Measurements from ENCODE around the gene ADAMTS12. TPM values are rescaled to one million over a fixed set of nuclear protein-coding genes. Genes with fewer than 3 reads are reported as not detected.

ADAMTS12 gene
- polyA plus RNA-seq, 6 donors from 2014 or later, result not detected

- no peak for ATAC-seq (ENCODE audit: low read depth in 2 of 2)
- H3K4me1 Mint-ChIP-seq, result no peaks in the 10 kb centered on the region
- no peaks in the 10 kb centered on the region for H3K36me3 Mint-ChIP-seq
- no peaks in the 10 kb centered on the region for H3K27me3 Mint-ChIP-seq
- peaks cover 0 to 2% (median 0%) of the 10 kb centered on the region in 7 donors for H3K9me3 Mint-ChIP-seq
- no peak overlapping the region for H3K27ac Mint-ChIP-seq
- DNase-seq, result no peak
- no peak overlapping the region for H3K4me3 Mint-ChIP-seq
These were observed 146.6 kb downstream of the ADAMTS12 start for GRCh38 chr5:33745101-33745770.

GRCh38 chr5:33743099-33743498 is 148.7 kb downstream of the ADAMTS12 start:
- H3K9me3 Mint-ChIP-seq, result peaks cover 0 to 2% (median 0%) of the 10 kb centered on the region in 7 donors
- H3K4me3 Mint-ChIP-seq, result no peak overlapping the region
- ATAC-seq (ENCODE audit: low read depth in 2 of 2), result no peak
- no peaks in the 10 kb centered on the region for H3K4me1 Mint-ChIP-seq
- no peak for DNase-seq
- H3K36me3 Mint-ChIP-seq, result no peaks in the 10 kb centered on the region
- H3K27ac Mint-ChIP-seq, result no peak overlapping the region
- no peaks in the 10 kb centered on the region for H3K27me3 Mint-ChIP-seq

- Mint-ChIP-seq H3K27me3 (no peaks in the 10 kb centered on the region), H3K4me3 (no peak overlapping the region), H3K36me3 (no peaks in the 10 kb centered on the region), H3K27ac (no peak overlapping the region), H3K9me3 (peaks cover 0 to 2% (median 0%) of the 10 kb centered on the region in 7 donors), H3K4me1 (no peaks in the 10 kb centered on the region)
- ATAC-seq (ENCODE audit: low read depth in 2 of 2) (no peak), DNase-seq (no peak)
These were observed 149.6 kb downstream of the ADAMTS12 start for GRCh38 chr5:33742181-33742580.

- DNase-seq, result no peak
- Mint-ChIP-seq H3K27me3 (peaks cover 0 to 2% (median 0%) of the 10 kb centered on the region in 3 donors), H3K36me3 (no peaks in the 10 kb centered on the region), H3K4me3 (no peak overlapping the region), H3K4me1 (no peaks in the 10 kb centered on the region), H3K9me3 (peaks cover 0 to 2% (median 0%) of the 10 kb centered on the region in 7 donors), H3K27ac (no peak overlapping the region)
- ATAC-seq (ENCODE audit: low read depth in 2 of 2), result no peak
These were observed 152.8 kb downstream of the ADAMTS12 start for GRCh38 chr5:33738967-33739366.

- no peaks in the 10 kb centered on the region for H3K36me3 Mint-ChIP-seq
- DNase-seq (no peak), ATAC-seq (ENCODE audit: low read depth in 2 of 2) (no peak)
- no peak overlapping the region for H3K4me3 Mint-ChIP-seq
- peaks cover 0 to 2% (median 0%) of the 10 kb centered on the region in 7 donors for H3K9me3 Mint-ChIP-seq
- peaks cover 0 to 3% (median 0%) of the 10 kb centered on the region in 3 donors for H3K27me3 Mint-ChIP-seq
- H3K27ac Mint-ChIP-seq, result peak overlapping the region in 1 of 6 donors; percentile 30
- no peaks in the 10 kb centered on the region for H3K4me1 Mint-ChIP-seq
These were observed 153.7 kb downstream of the ADAMTS12 start for GRCh38 chr5:33738097-33738496.

GRCh38 chr5:33737697-33738096 is 154.1 kb downstream of the ADAMTS12 start:
- Mint-ChIP-seq H3K27me3 (peaks cover 0 to 3% (median 0%) of the 10 kb centered on the region in 3 donors), H3K4me3 (no peak overlapping the region), H3K27ac (no peak overlapping the region), H3K9me3 (peaks cover 0 to under 1% (median 0%) of the 10 kb centered on the region in 7 donors), H3K36me3 (no peaks in the 10 kb centered on the region), H3K4me1 (no peaks in the 10 kb centered on the region)
- DNase-seq (no peak), ATAC-seq (ENCODE audit: low read depth in 2 of 2) (no peak)

- Mint-ChIP-seq H3K4me1 (no peaks in the 10 kb centered on the region), H3K36me3 (no peaks in the 10 kb centered on the region), H3K9me3 (no peaks in the 10 kb centered on the region), H3K4me3 (no peak overlapping the region), H3K27ac (no peak overlapping the region), H3K27me3 (peaks cover 0 to 3% (median 0%) of the 10 kb centered on the region in 3 donors)
- no peak for DNase-seq
- no peak for ATAC-seq (ENCODE audit: low read depth in 2 of 2)
These were observed 154.5 kb downstream of the ADAMTS12 start for GRCh38 chr5:33737284-33737683.

- H3K36me3 Mint-ChIP-seq, result no peaks in the 10 kb centered on the region
- H3K4me1 Mint-ChIP-seq, result no peaks in the 10 kb centered on the region
- no peaks in the 10 kb centered on the region for H3K9me3 Mint-ChIP-seq
- ATAC-seq (ENCODE audit: low read depth in 2 of 2) (no peak), DNase-seq (no peak)
- H3K4me3 Mint-ChIP-seq, result no peak overlapping the region
- H3K27me3 Mint-ChIP-seq, result peaks cover 0 to 3% (median under 1%) of the 10 kb centered on the region in 3 donors
- H3K27ac Mint-ChIP-seq, result no peak overlapping the region
These were observed 155.3 kb downstream of the ADAMTS12 start for GRCh38 chr5:33736510-33736909.

GRCh38 chr5:33735072-33735471 is 156.7 kb downstream of the ADAMTS12 start:
- H3K9me3 Mint-ChIP-seq, result peaks cover 0 to under 1% (median 0%) of the 10 kb centered on the region in 7 donors
- no peak overlapping the region for H3K27ac Mint-ChIP-seq
- no peak overlapping the region for H3K4me3 Mint-ChIP-seq
- H3K36me3 Mint-ChIP-seq, result no peaks in the 10 kb centered on the region
- ATAC-seq (ENCODE audit: low read depth in 2 of 2) (no peak), DNase-seq (no peak)
- H3K27me3 Mint-ChIP-seq, result peaks cover 7 to 11% (median 10%) of the 10 kb centered on the region in 3 donors
- no peaks in the 10 kb centered on the region for H3K4me1 Mint-ChIP-seq

GRCh38 chr5:33734537-33734936 is 157.3 kb downstream of the ADAMTS12 start:
- Mint-ChIP-seq H3K9me3 (peaks cover 0 to 2% (median 0%) of the 10 kb centered on the region in 7 donors), H3K27me3 (peaks cover 7 to 11% (median 10%) of the 10 kb centered on the region in 3 donors), H3K4me3 (peak overlapping the region in 1 of 8 donors; percentile 2), H3K27ac (no peak overlapping the region), H3K4me1 (no peaks in the 10 kb centered on the region), H3K36me3 (no peaks in the 10 kb centered on the region)
- ATAC-seq (ENCODE audit: low read depth in 2 of 2) (no peak), DNase-seq (no peak)

- H3K4me3 Mint-ChIP-seq, result no peak overlapping the region
- H3K9me3 Mint-ChIP-seq, result peaks cover 0 to 4% (median 0%) of the 10 kb centered on the region in 7 donors
- H3K4me1 Mint-ChIP-seq, result no peaks in the 10 kb centered on the region
- ATAC-seq (ENCODE audit: low read depth in 2 of 2) (no peak), DNase-seq (no peak)
- H3K27ac Mint-ChIP-seq, result no peak overlapping the region
- no peaks in the 10 kb centered on the region for H3K36me3 Mint-ChIP-seq
- peaks cover 7 to 11% (median 10%) of the 10 kb centered on the region in 3 donors for H3K27me3 Mint-ChIP-seq
These were observed 158.6 kb downstream of the ADAMTS12 start for GRCh38 chr5:33733225-33733624.

GRCh38 chr5:33726422-33727165 is 165.2 kb downstream of the ADAMTS12 start:
- peaks cover 0 to 4% of the 10 kb centered on the region in 2 donors for H3K36me3 Mint-ChIP-seq

GRCh38 chr5:33725806-33726205 is 166.0 kb downstream of the ADAMTS12 start:
- Mint-ChIP-seq H3K27me3 (peaks cover 3 to 5% (median 4%) of the 10 kb centered on the region in 3 donors), H3K9me3 (peaks cover 0 to 4% (median 0%) of the 10 kb centered on the region in 7 donors), H3K27ac (no peak overlapping the region), H3K4me3 (no peak overlapping the region), H3K36me3 (peaks cover 0 to 4% of the 10 kb centered on the region in 2 donors), H3K4me1 (no peaks in the 10 kb centered on the region)
- DNase-seq (no peak), ATAC-seq (ENCODE audit: low read depth in 2 of 2) (no peak)

More at GRCh38 chr5:33726422-33727165, 165.2 kb downstream of the ADAMTS12 start:
- ATAC-seq (ENCODE audit: low read depth in 2 of 2), result no peak
- H3K9me3 Mint-ChIP-seq, result peaks cover 0 to 4% (median 0%) of the 10 kb centered on the region in 7 donors
- H3K4me3 Mint-ChIP-seq, result no peak overlapping the region
- H3K27me3 Mint-ChIP-seq, result peaks cover 4 to 11% (median 10%) of the 10 kb centered on the region in 3 donors
- no peak for DNase-seq
- H3K27ac Mint-ChIP-seq, result no peak overlapping the region
- no peaks in the 10 kb centered on the region for H3K4me1 Mint-ChIP-seq
